ENCODE results near the gene SERHL2.

The SERHL2 gene

GRCh38 chr22:42617155-42617983 is 63.6 kb downstream of the SERHL2 start:
- TF ChIP-seq REST (IDR thresholded peaks at IDR 0.05; ENCODE audit: insufficient replicate concordance, low read depth) (no peak), SPI1 (IDR thresholded peaks at IDR 0.05; ENCODE audit: borderline replicate concordance, low read depth) (no peak), GABPA (IDR thresholded peaks at IDR 0.05; ENCODE audit: low read depth) (no peak), POLR2AphosphoS5 (IDR thresholded peaks at IDR 0.05; ENCODE audit: low read depth) (no peak), CTCF (IDR thresholded peaks at IDR 0.05; ENCODE audit: insufficient read depth, low read length) (no peak)
- DNase-seq (ENCODE audit: low read depth in 1 of 2, low spot score in 1 of 2): no peak
- no peak overlapping the region for H3K4me3 ChIP-seq (replicated peaks; ENCODE audit: insufficient read depth, low read length)
- H3K27me3 ChIP-seq (ENCODE audit: insufficient read depth, poor library complexity, severe bottlenecking): no peaks in the 10 kb centered on the region
- H3K27ac ChIP-seq (replicated peaks): no peak overlapping the region

- H3K27me3 ChIP-seq (ENCODE audit: insufficient read depth, poor library complexity, severe bottlenecking): no peaks in the 10 kb centered on the region
- no peak overlapping the region for H3K27ac ChIP-seq (replicated peaks)
- DNase-seq (ENCODE audit: low read depth in 1 of 2, low spot score in 1 of 2): no peak
- no peak overlapping the region for H3K4me3 ChIP-seq (replicated peaks; ENCODE audit: insufficient read depth, low read length)
- TF ChIP-seq POLR2AphosphoS5 (IDR thresholded peaks at IDR 0.05; ENCODE audit: low read depth): no peak
- TF ChIP-seq CTCF (IDR thresholded peaks at IDR 0.05; ENCODE audit: insufficient read depth, low read length): no peak
- no peak for TF ChIP-seq SPI1 (IDR thresholded peaks at IDR 0.05; ENCODE audit: borderline replicate concordance, low read depth)
- no peak for TF ChIP-seq REST (IDR thresholded peaks at IDR 0.05; ENCODE audit: insufficient replicate concordance, low read depth)
- TF ChIP-seq GABPA (IDR thresholded peaks at IDR 0.05; ENCODE audit: low read depth): no peak
Observed at GRCh38 chr22:42619261-42620063, 65.7 kb downstream of the SERHL2 start.

GRCh38 chr22:42620084-42620483 is 66.3 kb downstream of the SERHL2 start:
- no peak overlapping the region for H3K4me3 ChIP-seq (replicated peaks; ENCODE audit: insufficient read depth, low read length)
- H3K27ac ChIP-seq (replicated peaks): no peak overlapping the region
- no peak for DNase-seq (ENCODE audit: low read depth in 1 of 2, low spot score in 1 of 2)
- H3K27me3 ChIP-seq (ENCODE audit: insufficient read depth, poor library complexity, severe bottlenecking): no peaks in the 10 kb centered on the region
- TF ChIP-seq REST (IDR thresholded peaks at IDR 0.05; ENCODE audit: insufficient replicate concordance, low read depth) (no peak), POLR2AphosphoS5 (IDR thresholded peaks at IDR 0.05; ENCODE audit: low read depth) (no peak), CTCF (IDR thresholded peaks at IDR 0.05; ENCODE audit: insufficient read depth, low read length) (no peak), SPI1 (IDR thresholded peaks at IDR 0.05; ENCODE audit: borderline replicate concordance, low read depth) (no peak), GABPA (IDR thresholded peaks at IDR 0.05; ENCODE audit: low read depth) (no peak)
